Natural killer cell (primary cell): ENCODE measurements around the gene PLBD2. TPM values are rescaled to one million over a fixed set of nuclear protein-coding genes. Genes with fewer than 3 reads are reported as not detected.
A peak's percentile ranks its signal among the peaks of the same experiment; 100 is the strongest.

Source experiments
- ATAC-seq, 3 donors: fragments of 150-1000 bp in 2 of 3; fragments of 200-7000 bp in 1 of 3; cut with Tn5 transposase; 1 replicate in 1 of 3; 2 replicates in 2 of 3; pipeline ENCODE4 v1.10.0; 2021; ENCODE audit warnings: mild to moderate bottlenecking in 2 of 3, moderate library complexity in 2 of 3
- DNase-seq, 2 donors: peaks; one replicate each; pipeline versions ENCODE4 v3.0.0 to v3.0.0-alpha.2; 2013 to 2021; ENCODE audit warnings: mixed read lengths in 1 of 2
- H3K27ac ChIP-seq: one replicate; pipeline ENCODE4 v1.5.1; 2013; ENCODE audit warnings: mild to moderate bottlenecking, low read length
- H3K27me3 ChIP-seq: one replicate; pipeline ENCODE4 v1.6.1; 2013; ENCODE audit warnings: low read length; ENCODE audit not compliant: control insufficient read depth, insufficient read depth
- H3K36me3 ChIP-seq: one replicate; pipeline ENCODE4 v1.6.1; 2013; ENCODE audit warnings: low read length; ENCODE audit not compliant: control insufficient read depth, insufficient read depth
- H3K4me1 ChIP-seq: one replicate; pipeline ENCODE4 v1.6.1; 2013; ENCODE audit warnings: low read length; ENCODE audit not compliant: control insufficient read depth, insufficient read depth
- H3K4me3 ChIP-seq: one replicate; pipeline ENCODE4 v1.5.1; 2013; ENCODE audit warnings: low read length
- H3K9me3 ChIP-seq: one replicate; pipeline ENCODE4 v1.6.1; 2013; ENCODE audit warnings: low read length; ENCODE audit not compliant: control insufficient read depth, insufficient read depth
- H3K27ac Mint-ChIP-seq, 2 donors: one replicate each; pipeline ENCODE4 v1.8.0; 2022; ENCODE audit warnings: mild to moderate bottlenecking in 2 of 2, mixed read lengths in 2 of 2, moderate library complexity in 1 of 2
- H3K27me3 Mint-ChIP-seq, 2 donors: one replicate each; pipeline ENCODE4 v1.8.0; 2022; ENCODE audit warnings: low read depth in 2 of 2, mixed read lengths in 2 of 2
- H3K36me3 Mint-ChIP-seq: one replicate; pipeline ENCODE4 v1.8.0; 2022; ENCODE audit warnings: mixed read lengths
- H3K4me1 Mint-ChIP-seq, 2 donors: one replicate each; pipeline ENCODE4 v1.8.0; 2022; ENCODE audit warnings: mixed read lengths in 2 of 2
- H3K4me3 Mint-ChIP-seq: one replicate; pipeline ENCODE4 v1.8.0; 2022; ENCODE audit warnings: mild to moderate bottlenecking, moderate library complexity, mixed read lengths
- H3K9me3 Mint-ChIP-seq, 2 donors: one replicate each; pipeline ENCODE4 v1.8.0; 2022; ENCODE audit warnings: mixed read lengths in 2 of 2
- WGBS: methylation state at CpG from one replicate; pipeline ENCODE4 v1.1.7; 2013; ENCODE audit warnings: missing lambda C conversion rate; ENCODE audit not compliant: insufficient coverage; 5-methylcytosine and 5-hydroxymethylcytosine counted together
- intact Hi-C: fragments of 100-400 bp; cut with micrococcal nuclease; formaldehyde crosslinking; loops from one replicate; pipeline ENCODE4 v1.14.2; 2022
- total RNA-seq, 4 donors: library from RNA; stranded (reverse); fragments of 120-200 nt in 1 of 4; gene quantifications; one replicate each; pipeline versions ENCODE4 v1.2.3 to v1.2.4, GENCODE V29; 2013 to 2022
- TF ChIP-seq, protein P1 (sequence below): fragments of 200-600 bp; IDR thresholded peaks from one replicate; pipeline ENCODE4 v1.8.0; 2022; ENCODE audit warnings: antibody characterized with exemption

Gene PLBD2
- total RNA-seq, 3 donors from 2014 or later (not counting 1 experiment from before 2014, with no cell fraction given): 15.5 to 18.1 (median 16.3) TPM

DNA sequence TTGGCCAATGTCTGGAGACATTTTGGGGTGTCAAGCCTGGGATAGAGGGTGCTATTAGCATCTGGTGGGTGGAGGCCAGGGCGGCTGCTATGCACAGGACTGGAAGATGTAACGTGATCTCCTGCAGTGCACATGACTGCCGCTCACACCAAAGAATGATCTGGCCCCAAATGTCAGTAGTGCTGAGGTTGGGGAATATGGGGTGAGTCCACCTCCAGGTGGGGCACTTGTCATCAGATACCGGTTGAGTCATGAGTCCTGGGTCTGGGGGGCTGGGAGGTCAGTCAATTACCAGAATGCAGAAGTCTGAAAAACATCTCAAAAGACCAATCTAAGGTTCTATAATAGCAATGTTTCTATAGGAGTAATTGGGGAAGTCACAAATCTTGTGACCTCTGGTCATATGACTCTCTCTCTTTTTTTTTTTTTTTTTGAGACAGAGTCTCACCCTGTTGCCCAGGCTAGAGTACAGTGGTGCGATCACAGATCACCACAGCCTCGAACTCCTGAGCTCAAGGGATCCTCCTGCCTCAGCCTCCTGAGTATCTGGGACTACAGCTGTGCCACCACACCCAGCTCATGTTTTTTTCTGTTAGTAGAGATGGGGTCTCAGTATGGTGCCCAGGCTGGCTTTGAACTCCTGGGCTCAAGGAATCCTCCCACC, 57.8 kb downstream of the PLBD2 start:
- no peak overlapping the region for H3K27ac Mint-ChIP-seq
- WGBS: 67% methylated on average over 6 of the region's 6 CpGs
- H3K4me1 ChIP-seq: peaks cover 6% of the 10 kb centered on the region
- H3K9me3 ChIP-seq: no peaks in the 10 kb centered on the region
- peak overlapping the region; percentile 29 for H3K27ac ChIP-seq
- intact Hi-C loops: no loop called here
- no peak overlapping the region for H3K4me3 ChIP-seq
- H3K36me3 ChIP-seq: no peaks in the 10 kb centered on the region
- peaks cover 6 to 9% of the 10 kb centered on the region in 2 donors for H3K27me3 Mint-ChIP-seq
- no peaks in the 10 kb centered on the region for H3K4me1 Mint-ChIP-seq
- H3K4me3 Mint-ChIP-seq: no peak overlapping the region
- H3K9me3 Mint-ChIP-seq: no peaks in the 10 kb centered on the region
- H3K27me3 ChIP-seq: no peaks in the 10 kb centered on the region
- no peak for DNase-seq
- H3K36me3 Mint-ChIP-seq: no peaks in the 10 kb centered on the region
- TF ChIP-seq, protein P1, sequence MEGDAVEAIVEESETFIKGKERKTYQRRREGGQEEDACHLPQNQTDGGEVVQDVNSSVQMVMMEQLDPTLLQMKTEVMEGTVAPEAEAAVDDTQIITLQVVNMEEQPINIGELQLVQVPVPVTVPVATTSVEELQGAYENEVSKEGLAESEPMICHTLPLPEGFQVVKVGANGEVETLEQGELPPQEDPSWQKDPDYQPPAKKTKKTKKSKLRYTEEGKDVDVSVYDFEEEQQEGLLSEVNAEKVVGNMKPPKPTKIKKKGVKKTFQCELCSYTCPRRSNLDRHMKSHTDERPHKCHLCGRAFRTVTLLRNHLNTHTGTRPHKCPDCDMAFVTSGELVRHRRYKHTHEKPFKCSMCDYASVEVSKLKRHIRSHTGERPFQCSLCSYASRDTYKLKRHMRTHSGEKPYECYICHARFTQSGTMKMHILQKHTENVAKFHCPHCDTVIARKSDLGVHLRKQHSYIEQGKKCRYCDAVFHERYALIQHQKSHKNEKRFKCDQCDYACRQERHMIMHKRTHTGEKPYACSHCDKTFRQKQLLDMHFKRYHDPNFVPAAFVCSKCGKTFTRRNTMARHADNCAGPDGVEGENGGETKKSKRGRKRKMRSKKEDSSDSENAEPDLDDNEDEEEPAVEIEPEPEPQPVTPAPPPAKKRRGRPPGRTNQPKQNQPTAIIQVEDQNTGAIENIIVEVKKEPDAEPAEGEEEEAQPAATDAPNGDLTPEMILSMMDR: no peak
- peak; percentile 31 to 36 (median 34) for ATAC-seq

DNA sequence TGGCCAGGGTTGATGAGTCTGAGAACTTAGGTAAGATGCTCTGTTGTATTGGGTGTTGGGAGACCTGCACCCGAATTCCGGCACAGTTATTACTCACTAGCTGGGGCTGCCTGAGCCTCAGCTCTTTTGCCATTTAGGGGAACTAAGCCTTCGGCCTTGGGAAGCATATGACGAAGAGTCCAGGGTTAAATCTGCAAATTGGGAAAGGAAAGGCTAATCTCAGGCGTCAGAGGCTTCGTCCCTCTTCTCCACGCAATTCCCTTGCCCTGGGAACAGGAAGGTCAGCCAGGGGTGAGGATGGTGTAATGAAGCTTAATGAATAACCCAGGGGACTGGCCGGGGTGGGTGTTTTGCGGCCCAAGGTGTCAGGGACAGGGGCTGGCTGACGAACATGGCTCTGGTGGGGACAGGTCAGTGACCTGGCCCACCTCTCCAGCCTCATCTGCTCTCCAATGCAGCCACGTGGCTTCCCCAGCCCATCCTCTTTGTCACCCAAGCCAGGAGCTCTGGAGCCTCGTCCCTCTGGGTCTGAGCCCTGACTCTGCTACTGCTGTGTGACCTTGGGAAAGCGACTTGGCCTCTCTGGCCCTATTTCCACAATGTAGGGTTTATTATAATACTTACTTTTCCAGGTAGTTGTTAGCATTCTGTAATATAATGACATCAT, 60.0 kb downstream of the PLBD2 start:
- no peak for ATAC-seq
- H3K4me1 Mint-ChIP-seq: peaks cover 0 to 15% of the 10 kb centered on the region in 2 donors
- H3K4me3 ChIP-seq: no peak overlapping the region
- H3K27me3 Mint-ChIP-seq: peaks cover 3 to 9% of the 10 kb centered on the region in 2 donors
- DNase-seq: no peak
- peaks cover 18% of the 10 kb centered on the region for H3K4me1 ChIP-seq
- no peak overlapping the region for H3K27ac Mint-ChIP-seq
- WGBS: 84% methylated on average over 12 of the region's 13 CpGs
- H3K36me3 ChIP-seq: no peaks in the 10 kb centered on the region
- H3K27me3 ChIP-seq: no peaks in the 10 kb centered on the region
- H3K9me3 ChIP-seq: no peaks in the 10 kb centered on the region
- H3K27ac ChIP-seq: no peak overlapping the region
- intact Hi-C loops: no loop called here
- TF ChIP-seq, protein P1: no peak
- no peak overlapping the region for H3K4me3 Mint-ChIP-seq
- H3K9me3 Mint-ChIP-seq: no peaks in the 10 kb centered on the region
- H3K36me3 Mint-ChIP-seq: no peaks in the 10 kb centered on the region

DNA sequence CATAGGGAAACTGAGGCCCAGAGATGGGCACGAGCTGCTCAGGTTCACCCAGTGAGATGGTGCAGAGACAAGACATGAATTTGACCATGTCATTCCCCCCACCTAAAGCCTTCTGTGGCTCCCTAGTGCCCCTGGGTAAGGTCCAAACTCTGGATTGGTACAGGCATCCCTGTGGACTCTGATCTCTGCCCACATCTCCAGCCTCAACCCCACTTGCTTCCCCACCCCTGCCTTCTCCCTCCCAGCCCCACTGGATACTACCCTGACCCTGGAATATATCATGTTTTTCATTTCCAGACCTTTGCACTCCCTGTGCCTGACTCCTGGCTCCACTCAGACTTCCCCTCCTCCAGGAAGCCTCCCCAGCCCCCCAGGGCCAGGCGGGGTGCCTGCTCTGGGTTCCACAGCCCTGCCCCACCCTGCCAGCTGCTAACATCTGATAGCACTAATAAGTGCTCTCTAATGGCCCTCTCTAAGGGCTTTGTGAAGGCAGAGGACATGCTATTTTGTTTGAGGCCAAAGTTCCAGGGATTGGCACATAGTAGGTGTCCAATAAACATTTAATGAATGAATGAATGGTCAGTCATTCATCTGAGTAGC, 62.7 kb downstream of the PLBD2 start:
- Mint-ChIP-seq H3K27ac (peak overlapping the region in 1 of 2 donors; percentile 100), H3K27me3 (peaks cover 0 to 9% of the 10 kb centered on the region in 2 donors), H3K9me3 (no peaks in the 10 kb centered on the region), H3K36me3 (no peaks in the 10 kb centered on the region), H3K4me3 (no peak overlapping the region), H3K4me1 (peaks cover 0 to 28% of the 10 kb centered on the region in 2 donors)
- no peaks in the 10 kb centered on the region for H3K36me3 ChIP-seq
- H3K27ac ChIP-seq: no peak overlapping the region
- intact Hi-C loops: no loop called here
- H3K9me3 ChIP-seq: no peaks in the 10 kb centered on the region
- H3K4me3 ChIP-seq: no peak overlapping the region
- no peak for DNase-seq
- peaks cover 14% of the 10 kb centered on the region for H3K4me1 ChIP-seq
- 78% methylated on average over 2 of the region's 2 CpGs for WGBS
- no peaks in the 10 kb centered on the region for H3K27me3 ChIP-seq
- TF ChIP-seq, protein P1: no peak
- no peak for ATAC-seq
